HUDEP-2 (cell line): ENCODE data around the gene ADCY7.
A peak's percentile ranks its signal among the peaks of the same experiment; 100 is the strongest.

Experiments used
- DNase-seq, 76 experiments: peaks; one replicate each; lab custom pipeline; 2025; ENCODE audit not compliant: unreplicated experiment in 76 of 76; lab: John Stamatoyannopoulos, UW

The ADCY7 gene

DNA sequence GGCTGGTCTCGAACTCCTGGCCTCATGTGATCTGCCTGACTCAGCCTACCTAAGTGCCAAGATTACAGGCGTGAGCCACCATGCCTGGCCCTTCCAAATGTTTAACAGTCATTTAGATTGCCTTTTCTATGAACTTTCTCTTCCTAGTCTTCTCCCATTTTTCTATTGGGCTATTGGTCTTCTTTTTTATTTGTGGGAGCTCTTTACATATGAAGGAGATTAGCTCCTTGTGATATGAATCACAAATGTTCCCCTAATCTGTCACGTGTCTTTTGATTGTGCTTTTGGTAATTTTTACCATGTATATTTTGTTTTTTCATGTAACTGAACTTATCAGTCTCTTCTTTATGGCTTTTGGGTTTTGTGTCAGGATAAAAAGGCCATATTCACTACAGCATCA lies 11.9 kb downstream of the ADCY7 start:
- no peak for DNase-seq

DNA sequence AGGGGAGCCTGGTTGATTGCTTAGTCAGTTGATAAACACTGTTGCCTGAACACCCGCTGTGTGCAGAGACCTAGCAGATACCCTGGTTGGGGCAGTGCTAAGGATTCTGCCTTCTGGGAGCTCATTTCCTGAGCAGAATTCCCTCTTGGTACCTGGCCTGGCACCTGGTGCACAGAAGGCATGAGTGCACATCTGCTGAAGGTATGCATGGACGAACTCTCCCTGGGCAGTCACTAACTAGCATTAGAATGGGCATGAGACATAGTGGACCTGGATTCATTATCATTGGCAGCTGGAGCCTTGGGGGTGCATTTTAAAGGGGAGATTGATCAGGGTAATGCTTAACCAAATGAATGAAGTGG lies 13.1 kb downstream of the ADCY7 start:
- DNase-seq: no peak

DNA sequence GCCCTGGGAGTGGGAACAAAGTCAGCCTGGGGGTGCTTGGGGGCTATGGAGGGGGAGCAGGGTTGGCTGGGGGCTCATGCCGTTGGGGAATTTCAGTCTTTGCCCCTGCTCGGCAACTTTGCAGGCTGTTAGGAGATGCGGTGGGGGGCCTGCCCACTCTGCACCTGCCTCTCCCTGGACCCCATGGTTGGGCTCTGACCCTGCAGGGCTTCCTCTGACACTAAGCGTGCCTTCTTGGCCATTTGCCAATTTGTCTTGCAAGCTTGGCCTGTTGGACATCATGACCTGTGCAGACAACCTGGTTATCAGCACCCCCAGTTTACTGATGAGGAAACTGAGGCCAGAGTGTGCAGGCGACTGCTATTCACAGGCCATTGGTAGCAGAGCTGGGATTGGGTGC lies 14.6 kb downstream of the ADCY7 start:
- DNase-seq: no peak

DNA sequence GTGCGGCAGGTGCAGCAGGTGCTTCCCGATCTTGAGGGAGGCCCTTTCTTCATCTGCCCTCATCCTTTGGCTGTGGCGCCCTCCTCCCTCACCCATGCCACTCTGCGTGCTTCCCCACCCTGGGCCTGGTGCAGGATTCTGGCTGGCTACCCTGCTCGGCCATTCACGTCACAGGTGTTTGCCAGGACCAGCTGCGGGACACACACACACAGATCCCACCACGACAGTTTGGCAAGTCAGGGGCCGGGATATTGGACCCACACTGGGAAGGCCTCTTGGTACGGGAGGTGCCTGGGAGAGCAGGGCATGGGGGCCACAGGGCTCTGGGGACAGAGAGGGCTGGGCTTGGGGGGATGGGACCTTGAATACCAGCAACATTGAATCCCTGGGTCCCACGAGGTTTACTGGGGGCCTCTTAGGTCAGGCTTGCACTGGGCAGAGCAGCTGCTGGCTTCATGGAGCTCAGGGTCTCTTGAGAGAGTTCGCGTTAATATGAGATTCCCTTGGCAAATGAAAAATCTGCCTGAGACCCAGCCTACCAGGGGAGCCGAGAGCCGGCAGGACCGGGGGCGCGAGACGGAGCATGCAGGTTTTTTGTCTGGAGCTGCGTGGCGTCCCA lies 15.1 kb downstream of the ADCY7 start:
- peak in 1 of 76 experiments; percentile 25 for DNase-seq

DNA sequence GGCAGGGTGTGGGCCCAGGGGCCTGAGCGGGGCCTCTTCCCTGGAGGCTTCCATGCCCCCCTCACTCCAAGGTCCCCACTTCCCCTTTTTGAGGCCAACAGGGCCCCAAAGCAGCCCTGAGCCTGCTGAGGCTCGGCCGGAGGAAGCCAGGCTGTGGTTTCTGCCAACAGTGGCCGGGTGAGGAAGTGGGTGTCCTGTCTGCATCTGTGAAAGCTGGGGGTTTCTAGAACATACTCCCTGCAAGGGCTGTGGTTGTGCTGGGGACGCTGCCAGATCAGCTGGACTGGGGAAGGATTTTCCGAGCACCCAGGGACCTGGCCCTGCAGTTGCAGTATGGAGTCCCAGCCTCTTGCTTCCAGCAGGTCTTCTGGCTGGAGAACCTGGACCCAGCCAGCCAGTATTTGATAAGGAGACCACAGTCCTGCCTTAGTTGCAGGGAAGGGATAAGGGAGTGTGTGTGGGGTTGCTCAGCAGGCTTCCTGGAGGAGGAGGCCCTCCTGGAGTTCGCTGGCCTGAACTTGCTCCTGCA lies 15.7 kb downstream of the ADCY7 start:
- DNase-seq: peak in 61 of 76 experiments; percentile 11 to 83 (median 54)

DNA sequence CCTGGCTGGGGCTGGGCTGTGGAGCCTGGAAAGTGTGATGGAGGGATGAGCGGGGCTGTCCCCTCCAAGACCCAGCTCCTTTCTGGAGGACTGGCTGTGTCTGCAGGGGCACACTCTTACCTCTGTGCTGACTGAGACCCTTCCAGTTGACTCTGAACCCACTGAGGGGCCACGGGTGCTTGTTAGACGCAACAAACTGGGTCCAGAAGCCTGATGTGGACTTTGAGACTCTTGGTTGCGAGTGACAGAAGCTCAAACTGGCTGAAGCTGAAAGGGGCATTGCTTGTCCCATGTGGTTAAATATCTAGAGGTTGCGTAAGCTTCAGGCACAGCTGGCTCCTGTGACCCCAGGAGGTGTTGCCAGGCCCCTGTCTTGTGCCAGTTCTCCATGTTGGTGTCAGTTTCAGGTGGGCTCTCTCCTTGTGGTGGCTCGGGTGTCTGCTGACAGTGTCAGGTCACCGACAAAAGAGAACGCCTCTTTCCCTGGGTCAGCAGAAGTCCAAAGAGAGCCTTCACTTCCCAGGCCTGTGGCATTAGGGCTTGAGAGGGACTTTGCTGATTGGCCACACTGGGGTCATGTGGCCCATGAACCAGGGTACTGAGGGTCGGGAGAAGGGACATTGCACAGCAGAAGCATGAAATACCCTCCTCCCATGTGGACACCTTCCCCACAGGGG lies 16.7 kb downstream of the ADCY7 start:
- no peak for DNase-seq

DNA sequence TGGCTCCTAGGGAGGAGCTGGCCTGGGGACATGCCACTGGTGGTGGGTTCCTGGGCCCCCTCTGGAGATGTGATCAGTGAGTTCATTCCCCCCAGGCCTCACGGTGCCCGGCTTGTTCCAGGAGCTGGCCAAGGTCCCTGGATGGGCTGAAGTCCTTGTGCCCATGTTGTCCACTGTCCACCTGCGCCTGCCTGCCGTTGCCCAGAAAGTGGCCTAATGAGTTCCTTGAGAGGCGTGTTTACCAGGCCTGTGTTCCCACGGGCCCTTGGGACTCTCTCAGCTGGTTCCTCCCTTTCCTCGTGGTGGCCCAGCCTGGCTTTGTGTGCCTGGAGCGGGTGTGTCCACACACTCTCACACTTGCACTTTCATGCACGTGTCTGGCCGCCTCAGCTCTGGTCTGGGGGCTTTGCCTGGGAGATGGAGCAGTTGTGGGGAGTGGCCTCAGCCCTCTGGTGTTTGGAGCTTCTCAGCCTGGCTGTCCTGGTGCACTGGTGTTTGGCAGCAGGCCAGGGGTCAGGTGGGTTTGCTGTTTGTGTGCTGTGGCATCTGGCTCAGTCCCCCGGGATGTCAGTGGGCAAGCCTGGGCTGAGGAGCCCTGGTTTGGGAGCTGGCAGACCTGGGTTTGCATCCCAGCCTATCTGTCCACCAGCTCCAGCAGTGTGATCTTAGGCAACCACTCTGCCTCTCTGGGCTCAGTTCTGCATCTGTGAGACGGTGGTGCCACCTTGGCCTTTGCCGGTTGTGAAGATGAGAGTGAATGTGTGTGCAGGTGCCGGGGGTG lies 18.0 kb downstream of the ADCY7 start:
- DNase-seq: peak in 16 of 76 experiments; percentile 7 to 50 (median 18)

DNA sequence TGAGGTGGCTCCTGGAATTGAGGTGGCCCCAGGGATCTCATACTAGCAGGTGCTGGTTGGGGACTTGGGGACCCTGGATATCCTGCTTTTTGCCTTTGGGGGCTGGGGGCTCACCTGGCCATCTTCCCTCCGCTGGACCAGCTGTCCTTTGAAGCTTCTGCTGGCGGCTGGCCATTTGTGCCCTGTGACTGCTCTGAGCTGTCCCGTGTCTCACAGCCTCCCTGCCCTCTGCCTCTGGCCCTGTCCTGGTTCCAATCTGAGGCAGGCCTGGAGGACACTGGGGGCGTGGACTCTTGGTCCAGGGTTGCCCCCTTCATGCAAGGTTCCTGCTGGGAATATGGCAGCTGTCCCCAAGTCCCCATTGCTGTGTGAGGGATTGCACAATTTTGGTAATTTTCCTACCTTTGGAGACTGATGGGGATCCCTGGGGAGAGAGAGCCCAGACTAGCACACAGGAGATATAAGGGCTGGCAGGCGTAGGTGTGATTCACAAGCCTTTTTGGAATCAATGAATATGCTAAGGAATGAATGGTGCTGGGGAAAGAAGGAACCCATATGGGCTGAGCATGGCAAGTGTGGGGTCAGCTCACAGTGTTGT lies 19.2 kb downstream of the ADCY7 start:
- DNase-seq: no peak

DNA sequence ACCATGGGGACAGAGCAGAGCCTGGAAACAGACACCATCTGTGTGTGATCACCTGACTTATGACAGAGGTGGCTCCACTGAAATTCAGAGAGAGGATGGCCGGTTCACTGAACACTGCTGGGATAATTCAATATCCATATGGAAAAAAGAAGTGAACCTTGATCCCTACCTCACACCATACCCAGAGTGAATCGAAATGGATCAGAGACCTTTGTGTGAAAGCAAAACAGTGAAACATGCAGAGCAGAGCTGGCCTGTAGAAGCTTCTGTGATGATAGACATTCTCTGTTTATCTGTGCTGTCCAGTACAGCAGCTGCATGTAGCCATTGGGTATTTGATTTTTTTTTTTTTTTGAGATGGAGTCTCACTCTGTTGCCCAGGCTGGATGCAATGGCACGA lies 20.3 kb downstream of the ADCY7 start:
- no peak for DNase-seq

DNA sequence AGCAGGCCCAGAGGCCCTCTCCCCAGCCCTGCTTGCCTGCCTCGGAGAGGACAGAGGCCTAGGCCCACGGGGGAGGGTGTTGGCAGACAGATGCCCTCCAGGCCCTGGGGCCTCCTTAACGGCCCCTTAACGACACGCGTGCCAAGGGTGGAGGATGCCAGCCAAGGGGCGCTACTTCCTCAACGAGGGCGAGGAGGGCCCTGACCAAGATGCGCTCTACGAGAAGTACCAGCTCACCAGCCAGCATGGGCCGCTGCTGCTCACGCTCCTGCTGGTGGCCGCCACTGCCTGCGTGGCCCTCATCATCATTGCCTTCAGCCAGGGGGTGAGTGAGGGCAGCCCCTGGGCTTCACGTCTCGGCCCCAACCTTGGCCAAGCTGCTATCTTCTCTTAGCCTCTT lies 21.7 kb downstream of the ADCY7 start:
- no peak for DNase-seq

DNA sequence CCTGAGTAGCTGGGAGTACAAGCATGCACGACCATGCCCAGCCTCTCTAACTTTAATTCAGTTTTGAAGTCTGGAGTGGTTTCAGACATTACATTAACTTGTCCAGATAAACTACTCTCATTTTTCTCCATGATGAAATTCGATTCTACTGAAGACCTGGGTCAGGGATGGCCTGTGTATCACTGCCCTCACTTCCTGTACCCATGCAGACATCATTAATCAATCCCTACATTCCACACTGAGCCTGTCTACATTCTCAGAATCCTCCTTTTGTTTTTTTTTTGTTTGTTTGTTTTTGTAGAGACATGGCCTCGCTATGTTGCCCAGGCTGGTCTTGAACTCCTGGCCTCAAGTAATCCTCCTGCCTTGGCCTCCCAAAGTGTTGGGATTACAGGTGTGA lies 22.6 kb downstream of the ADCY7 start:
- no peak for DNase-seq

DNA sequence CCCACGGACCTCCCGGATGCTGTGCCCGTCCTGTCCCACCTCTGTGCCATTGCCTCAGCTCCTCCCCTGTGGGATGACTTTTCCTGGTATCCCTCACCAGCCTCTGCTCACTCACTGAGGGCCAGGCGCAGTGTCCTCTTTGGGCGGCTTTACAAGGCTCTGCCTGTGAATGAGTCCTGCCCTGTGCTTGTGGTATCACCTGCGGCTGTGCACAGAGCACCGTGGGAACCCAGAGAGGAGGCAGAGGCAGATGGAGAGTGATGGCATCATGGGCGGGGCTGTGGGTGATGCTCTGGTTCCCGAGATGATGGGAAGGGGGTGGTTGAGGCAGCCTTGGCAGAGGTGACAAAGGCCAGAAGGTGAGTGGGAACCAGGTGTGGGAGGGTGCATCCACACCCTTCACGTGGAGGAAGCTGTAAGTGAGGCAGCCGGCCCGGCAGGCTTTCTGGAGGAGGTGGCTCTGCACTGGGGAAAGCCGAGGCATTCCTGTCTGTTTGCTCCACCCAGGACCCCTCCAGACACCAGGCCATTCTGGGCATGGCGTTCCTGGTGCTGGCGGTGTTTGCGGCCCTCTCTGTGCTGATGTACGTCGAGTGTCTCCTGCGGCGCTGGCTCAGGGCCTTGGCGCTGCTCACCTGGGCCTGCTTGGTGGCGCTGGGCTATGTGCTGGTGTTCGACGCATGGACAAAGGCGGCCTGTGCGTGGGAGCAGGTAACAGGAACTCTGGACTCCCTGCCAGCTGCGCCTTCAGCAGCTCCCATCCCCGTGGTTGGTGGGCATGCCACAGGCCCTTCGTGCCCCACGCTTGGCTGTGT lies 23.8 kb downstream of the ADCY7 start:
- no peak for DNase-seq

DNA sequence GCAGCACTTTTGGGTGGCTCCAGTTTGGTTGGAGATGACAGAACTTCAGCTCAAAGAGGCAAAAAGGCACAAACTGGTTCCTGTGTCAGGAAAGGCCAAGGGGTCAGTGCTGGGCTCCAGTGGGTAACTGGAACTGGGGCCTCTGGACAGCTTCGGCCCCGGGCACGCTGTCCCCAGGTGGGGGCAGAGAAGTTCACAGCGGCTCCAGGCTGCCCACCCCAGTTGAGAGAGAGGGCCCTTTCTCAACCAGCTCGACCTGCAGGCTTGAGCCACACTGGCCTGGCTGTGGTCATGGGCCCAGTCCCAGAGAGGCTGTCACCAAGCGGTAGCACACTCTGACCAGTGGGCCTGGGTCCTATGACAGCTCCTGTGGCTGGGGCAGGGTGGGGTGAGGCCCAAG lies 24.5 kb downstream of the ADCY7 start:
- no peak for DNase-seq

DNA sequence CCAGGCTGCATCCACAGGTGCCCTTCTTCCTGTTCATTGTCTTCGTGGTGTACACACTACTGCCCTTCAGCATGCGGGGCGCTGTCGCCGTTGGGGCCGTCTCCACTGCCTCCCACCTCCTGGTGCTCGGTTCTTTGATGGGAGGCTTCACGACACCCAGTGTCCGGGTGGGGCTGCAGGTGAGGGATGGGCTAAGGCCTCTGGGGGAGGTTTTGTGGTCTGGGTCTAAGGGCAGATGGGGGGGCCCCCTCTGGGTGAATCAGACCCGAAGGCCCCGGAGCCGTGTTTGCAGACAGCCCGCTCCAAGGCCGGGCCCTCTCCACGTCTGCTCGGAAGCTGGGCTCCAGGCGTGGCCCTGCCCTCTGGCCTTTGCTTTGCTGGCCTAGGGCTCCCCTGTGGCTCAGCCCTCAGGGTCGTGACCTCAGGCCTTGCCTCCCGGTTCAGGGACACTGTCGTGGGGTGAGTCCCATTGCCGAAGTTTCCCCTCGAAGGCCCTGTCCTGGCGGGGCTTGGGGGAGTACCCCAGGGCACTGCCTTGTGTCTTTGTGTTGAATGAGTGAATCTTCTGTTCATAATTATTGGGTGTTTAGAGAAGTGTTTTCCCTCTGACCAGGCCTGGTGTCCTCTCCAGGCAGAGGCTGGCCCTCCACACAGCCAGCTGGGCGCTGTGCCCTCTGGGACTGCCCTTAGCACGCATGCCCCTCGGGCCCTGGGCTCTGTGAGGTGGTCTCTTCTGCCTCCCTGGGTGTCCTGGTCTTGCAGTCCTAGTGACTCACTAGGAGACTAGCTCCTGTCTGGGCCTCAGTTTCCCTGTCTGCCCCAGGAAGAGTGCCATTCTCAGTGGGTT lies 25.6 kb downstream of the ADCY7 start:
- DNase-seq: no peak

DNA sequence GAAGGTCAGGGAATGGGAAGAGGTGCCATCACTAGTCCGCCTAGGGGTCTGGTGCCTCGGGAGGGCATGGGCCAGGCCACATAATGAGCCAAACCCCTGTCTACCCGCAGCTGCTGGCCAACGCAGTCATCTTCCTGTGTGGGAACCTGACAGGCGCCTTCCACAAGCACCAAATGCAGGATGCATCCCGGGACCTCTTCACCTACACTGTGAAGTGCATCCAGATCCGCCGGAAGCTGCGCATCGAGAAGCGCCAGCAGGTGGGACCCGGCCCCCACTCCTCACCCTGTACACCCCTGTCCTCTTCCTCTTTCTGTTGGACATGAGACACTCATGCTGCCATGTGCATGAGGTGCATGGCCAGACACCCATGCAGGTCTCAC lies 26.2 kb downstream of the ADCY7 start:
- DNase-seq: no peak

DNA sequence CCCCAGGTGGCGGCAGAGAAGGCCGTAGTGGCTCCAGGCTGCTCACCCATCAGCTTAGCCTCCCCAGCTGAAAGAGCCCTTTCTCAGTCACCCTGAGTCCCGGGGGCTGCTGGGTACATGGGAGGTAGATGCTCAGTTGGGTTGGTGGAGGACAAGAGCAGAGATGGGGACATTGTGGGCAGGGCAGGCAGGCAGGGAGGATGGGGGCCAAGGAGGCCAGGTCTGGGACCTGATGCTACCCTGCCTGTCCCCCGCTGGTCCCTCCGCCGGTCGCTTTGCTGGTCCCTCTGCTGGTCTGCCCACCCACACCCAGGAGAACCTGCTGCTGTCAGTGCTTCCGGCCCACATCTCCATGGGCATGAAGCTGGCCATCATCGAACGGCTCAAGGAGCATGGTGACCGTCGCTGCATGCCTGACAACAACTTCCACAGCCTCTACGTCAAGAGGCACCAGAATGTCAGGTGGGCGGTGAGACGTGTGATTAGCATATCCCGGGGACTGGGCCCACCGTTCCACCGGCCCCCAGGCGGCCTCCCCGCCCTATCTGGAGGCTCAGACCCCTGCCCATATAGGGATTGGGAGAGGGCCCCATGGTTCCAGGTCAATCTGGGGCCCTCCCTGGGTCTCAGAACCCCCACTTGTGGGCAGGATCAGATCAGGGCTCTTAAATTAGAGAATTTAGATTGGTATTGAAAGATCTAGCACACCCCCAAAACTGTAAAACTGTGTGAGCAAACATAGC lies 26.9 kb downstream of the ADCY7 start:
- no peak for DNase-seq

DNA sequence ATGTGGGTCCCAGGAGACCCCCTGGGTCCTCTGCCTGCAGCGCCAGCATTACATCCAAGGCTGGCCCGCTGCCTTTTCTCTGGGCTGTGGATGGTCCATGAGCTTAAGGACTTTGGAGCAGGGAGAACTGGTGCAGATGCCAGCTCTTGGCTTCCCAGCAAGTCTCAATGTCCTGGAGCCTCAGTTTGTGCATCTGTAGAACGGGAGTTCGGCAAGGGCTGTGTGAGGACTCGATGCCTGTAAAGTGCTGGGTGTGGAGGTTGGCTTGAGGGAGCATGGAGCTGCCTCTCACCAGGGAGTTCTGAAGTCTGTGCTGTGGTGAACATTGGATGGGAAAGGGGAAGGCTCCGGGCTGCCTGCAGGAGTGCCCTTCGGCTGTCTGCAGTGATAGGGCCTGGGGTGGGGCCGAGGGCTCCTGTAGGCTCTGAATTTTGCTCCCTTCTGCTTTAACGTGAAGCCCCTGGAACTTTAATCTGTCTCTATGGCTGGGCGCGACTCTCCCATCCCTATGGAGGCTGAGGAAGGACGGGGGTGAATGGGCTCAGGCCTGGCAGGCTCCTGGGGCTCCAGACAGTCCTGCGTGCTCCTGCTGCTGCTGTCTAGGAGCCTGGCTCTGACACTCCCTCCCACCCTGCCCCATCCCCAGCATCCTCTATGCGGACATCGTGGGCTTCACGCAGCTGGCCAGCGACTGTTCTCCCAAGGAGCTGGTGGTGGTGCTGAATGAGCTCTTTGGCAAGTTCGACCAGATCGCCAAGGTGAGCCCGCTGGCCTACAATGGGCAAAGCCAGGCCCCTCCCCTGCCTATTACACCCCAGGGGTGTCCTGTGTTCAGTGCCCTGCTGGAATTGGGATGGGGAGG lies 27.9 kb downstream of the ADCY7 start:
- DNase-seq: no peak

DNA sequence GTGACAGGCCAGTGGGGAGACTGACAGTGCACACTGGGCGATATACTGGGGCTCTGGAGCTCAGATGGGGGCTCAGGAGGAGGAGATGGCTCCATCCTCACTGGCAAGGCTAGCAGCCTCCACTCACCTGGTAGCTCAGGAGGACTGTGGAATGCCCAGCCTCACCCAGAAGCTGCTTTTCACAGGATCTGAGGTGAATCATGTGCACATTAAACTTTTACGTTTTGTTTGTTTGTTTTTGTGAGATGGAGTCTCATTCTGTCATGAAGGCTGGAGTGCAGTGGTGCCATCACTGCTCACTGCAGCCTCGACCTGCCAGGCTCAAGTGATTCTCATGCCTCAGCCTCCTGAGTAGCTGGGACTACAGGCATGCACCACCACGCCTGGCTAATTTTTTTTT lies 28.6 kb downstream of the ADCY7 start:
- DNase-seq: no peak
